Choroid plexus epithelial cell (primary cell): ENCODE results near the gene SUMF1.
A peak's percentile ranks its signal among the peaks of the same experiment; 100 is the strongest.

Experiments used
- DNase-seq: peaks from one replicate; pipeline ENCODE4 v3.0.0-alpha.2; 2010; ENCODE audit warnings: low read depth
- H3K4me3 ChIP-seq: 2 replicates; pipeline ENCODE4 v1.5.1; 2011; ENCODE audit warnings: low read depth, mild to moderate bottlenecking, control low read depth, low read length, moderate library complexity
- CTCF ChIP-seq: conservative IDR thresholded peaks from 2 replicates; pipeline ENCODE4 v1.5.1; 2011; ENCODE audit warnings: low read depth, mild to moderate bottlenecking, control low read depth, inconsistent platforms, low read length, moderate library complexity

SUMF1 gene

DNA sequence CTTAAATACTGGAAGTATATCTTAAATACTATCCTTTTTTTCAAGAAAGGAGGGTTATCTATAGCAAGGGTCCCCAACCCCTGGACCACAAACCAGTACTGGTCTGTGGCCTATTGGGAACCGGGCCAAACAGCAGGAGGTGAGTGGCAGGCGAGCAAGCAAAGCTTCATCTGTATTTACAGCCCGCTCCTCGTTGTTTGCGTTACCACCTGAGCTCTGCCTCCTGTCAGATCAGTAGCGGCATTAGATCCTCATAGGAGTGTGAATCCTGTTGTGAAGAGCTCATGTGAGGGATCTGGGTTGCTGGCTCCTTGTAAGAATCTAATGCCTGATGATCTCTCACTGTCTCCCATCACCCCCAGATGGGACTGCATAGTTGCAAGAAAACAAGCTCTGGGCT lies 26.1 kb downstream of the SUMF1 start:
- no peak for TF ChIP-seq CTCF
- no peak overlapping the region for H3K4me3 ChIP-seq
- DNase-seq: no peak

- no peak for TF ChIP-seq CTCF
- DNase-seq: no peak
Measured at GRCh38 chr3:4438296-4438695, 28.8 kb downstream of the SUMF1 start.

DNA sequence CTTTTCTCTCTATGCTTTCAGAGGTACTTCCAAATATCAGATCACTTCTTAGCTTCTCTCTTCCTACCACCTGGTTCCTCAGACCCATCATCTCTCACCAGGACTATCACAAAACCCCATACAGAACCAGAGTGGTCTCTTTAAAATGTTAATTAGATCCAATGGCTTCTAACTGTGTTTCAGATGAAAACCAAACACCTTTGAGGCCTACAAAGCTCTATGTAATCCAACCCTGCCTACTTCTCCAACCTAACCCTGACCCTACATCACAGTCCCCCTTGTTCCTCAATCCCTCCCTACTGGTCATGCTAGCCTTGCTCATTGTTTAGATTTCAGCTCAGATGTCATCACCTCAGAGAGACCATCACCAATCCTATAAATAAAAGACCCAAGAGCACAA lies 34.8 kb downstream of the SUMF1 start:
- H3K4me3 ChIP-seq: no peak overlapping the region
- no peak for TF ChIP-seq CTCF
- no peak for DNase-seq

More at GRCh38 chr3:4438296-4438695, 28.8 kb downstream of the SUMF1 start:
- H3K4me3 ChIP-seq: no peak overlapping the region

- H3K4me3 ChIP-seq: no peak overlapping the region
- no peak for DNase-seq
- peak; percentile 5 for TF ChIP-seq CTCF
Measured at GRCh38 chr3:4429648-4430350, 37.3 kb downstream of the SUMF1 start.

DNA sequence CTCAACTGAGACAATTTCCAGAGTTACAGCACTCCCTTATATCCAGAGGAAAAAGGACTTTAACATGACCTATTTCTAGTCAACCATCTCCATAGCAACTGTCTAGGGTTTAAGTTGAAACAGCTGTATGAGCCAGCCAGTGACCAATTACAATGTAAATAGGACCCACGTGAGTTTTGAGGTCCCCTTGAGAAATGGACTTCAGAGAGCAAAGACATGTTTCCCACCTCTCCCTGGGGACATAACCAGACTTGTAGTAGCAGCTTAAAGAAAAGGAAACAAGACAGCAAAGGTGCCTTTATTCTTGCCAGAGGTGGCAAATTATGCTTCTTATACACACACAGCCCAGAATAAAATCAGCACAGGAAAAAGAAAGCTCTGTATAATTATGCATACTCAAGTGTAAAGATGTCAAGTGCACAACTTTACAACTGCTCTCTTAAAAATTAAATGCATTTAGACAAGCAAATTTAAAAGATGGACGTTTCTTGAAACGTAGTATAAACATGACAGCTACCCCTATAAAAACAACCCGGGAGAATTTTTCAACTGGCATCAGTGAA lies 40.2 kb downstream of the SUMF1 start:
- H3K4me3 ChIP-seq: no peak overlapping the region
- no peak for TF ChIP-seq CTCF
- peak; percentile 98 for DNase-seq

- peak; percentile 57 for DNase-seq
- TF ChIP-seq CTCF: no peak
Measured at GRCh38 chr3:4426261-4426781, 40.7 kb downstream of the SUMF1 start.

DNA sequence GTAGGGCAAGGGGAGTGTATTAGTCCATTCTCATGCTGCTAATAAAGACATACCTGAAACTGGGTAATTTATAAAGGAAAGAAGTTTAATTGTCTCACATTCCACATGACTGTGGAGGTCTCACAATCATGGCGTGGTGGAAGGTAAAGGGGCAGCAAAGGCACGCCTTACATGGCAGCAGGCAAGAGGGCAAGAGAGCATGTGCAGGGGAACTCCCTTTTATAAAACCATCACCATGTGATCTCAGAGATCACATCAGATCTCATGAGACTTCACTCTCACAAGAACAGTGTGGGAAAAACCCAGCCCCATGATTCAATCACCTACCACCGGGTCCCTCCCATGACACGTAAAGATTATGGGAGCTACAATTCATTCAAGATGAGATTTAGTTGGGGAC lies 41.4 kb downstream of the SUMF1 start:
- DNase-seq: peak; percentile 56
- no peak for TF ChIP-seq CTCF
- H3K4me3 ChIP-seq: no peak overlapping the region

More at GRCh38 chr3:4426261-4426781, 40.7 kb downstream of the SUMF1 start:
- H3K4me3 ChIP-seq: no peak overlapping the region
